Large intestine (tissue), 3 donors: Measurements from ENCODE around the gene PTH1R. TPM values are rescaled to one million over a fixed set of nuclear protein-coding genes. Genes with fewer than 3 reads are reported as not detected.
A peak's percentile ranks its signal among the peaks of the same experiment; 100 is the strongest.

Source experiments
- DNase-seq, 2 donors: peaks; one replicate each; pipeline versions ENCODE4 v3.0.0 to v3.0.0-alpha.2; 2013
- H3K27ac ChIP-seq: one replicate; pipeline ENCODE4 v1.5.1; 2013; ENCODE audit warnings: low read length
- H3K27me3 ChIP-seq: 2 replicates; pipeline ENCODE4 v1.6.1; 2013; ENCODE audit warnings: low read length; ENCODE audit not compliant: control insufficient read depth, insufficient read depth
- H3K36me3 ChIP-seq: 2 replicates; pipeline ENCODE4 v1.6.1; 2013; ENCODE audit warnings: low read length; ENCODE audit not compliant: control insufficient read depth, insufficient read depth
- H3K4me1 ChIP-seq: one replicate; pipeline ENCODE4 v1.6.1; 2013; ENCODE audit warnings: low read length; ENCODE audit not compliant: control insufficient read depth, insufficient read depth
- H3K4me3 ChIP-seq: one replicate; pipeline ENCODE4 v1.5.1; 2013; ENCODE audit warnings: low read length
- H3K9me3 ChIP-seq: one replicate; pipeline ENCODE4 v1.6.1; 2013; ENCODE audit warnings: mild to moderate bottlenecking, low read depth, low read length, moderate library complexity; ENCODE audit not compliant: control insufficient read depth
- WGBS: methylation state at CpG from one replicate; pipeline ENCODE4 v1.1.5; 2013; ENCODE audit warnings: low lambda C conversion rate; ENCODE audit not compliant: insufficient coverage; 5-methylcytosine and 5-hydroxymethylcytosine counted together
- polyA plus RNA-seq: library from polyadenylated mRNA; unstranded; fragments of 120-200 nt; gene quantifications from one replicate; pipeline ENCODE4 v1.2.1, GENCODE V29; 2013

Gene PTH1R
- polyA plus RNA-seq, 1 donor, result 8.7 TPM

GRCh38 chr3:46947546-46947901 is 70.0 kb downstream of the PTH1R start:
- peaks cover 82% of the 10 kb centered on the region for H3K4me1 ChIP-seq
- H3K36me3 ChIP-seq, result peaks cover 3% of the 10 kb centered on the region
- H3K4me3 ChIP-seq, result no peak overlapping the region
- H3K27me3 ChIP-seq, result no peaks in the 10 kb centered on the region
- DNase-seq, result no peak
- peak overlapping the region; percentile 93 for H3K27ac ChIP-seq
- WGBS, result no CpG with 5 or more reads among the region's 4 CpGs
- H3K9me3 ChIP-seq, result no peaks in the 10 kb centered on the region

GRCh38 chr3:46947981-46948791 is 70.7 kb downstream of the PTH1R start:
- Histone ChIP-seq H3K4me1 (peaks cover 75% of the 10 kb centered on the region), H3K4me3 (no peak overlapping the region), H3K27ac (peak overlapping the region; percentile 93), H3K27me3 (no peaks in the 10 kb centered on the region), H3K9me3 (no peaks in the 10 kb centered on the region), H3K36me3 (peaks cover 3% of the 10 kb centered on the region)
- WGBS, result 24% methylated on average over 4 of the region's 19 CpGs
- peak; percentile 93 to 98 for DNase-seq

GRCh38 chr3:46948830-46949671 is 71.5 kb downstream of the PTH1R start:
- no peaks in the 10 kb centered on the region for H3K9me3 ChIP-seq
- no CpG with 5 or more reads among the region's 6 CpGs for WGBS
- H3K27me3 ChIP-seq, result no peaks in the 10 kb centered on the region
- peaks cover 3% of the 10 kb centered on the region for H3K36me3 ChIP-seq
- peak; percentile 73 to 88 for DNase-seq
- peaks cover 68% of the 10 kb centered on the region for H3K4me1 ChIP-seq
- H3K4me3 ChIP-seq, result no peak overlapping the region
- peak overlapping the region; percentile 93 for H3K27ac ChIP-seq

- peaks cover 56% of the 10 kb centered on the region for H3K4me1 ChIP-seq
- no CpG with 5 or more reads among the region's 2 CpGs for WGBS
- H3K27me3 ChIP-seq, result no peaks in the 10 kb centered on the region
- H3K4me3 ChIP-seq, result no peak overlapping the region
- no peak for DNase-seq
- no peaks in the 10 kb centered on the region for H3K9me3 ChIP-seq
- peaks cover 3% of the 10 kb centered on the region for H3K36me3 ChIP-seq
- H3K27ac ChIP-seq, result no peak overlapping the region
Observed at GRCh38 chr3:46950177-46950576, 72.7 kb downstream of the PTH1R start.

- Histone ChIP-seq H3K27ac (no peak overlapping the region), H3K27me3 (no peaks in the 10 kb centered on the region), H3K36me3 (peaks cover 1% of the 10 kb centered on the region), H3K4me1 (peaks cover 55% of the 10 kb centered on the region), H3K4me3 (no peak overlapping the region), H3K9me3 (no peaks in the 10 kb centered on the region)
- no peak for DNase-seq
- WGBS, result 58% methylated on average over 3 of the region's 7 CpGs
Observed at GRCh38 chr3:46950650-46951241, 73.2 kb downstream of the PTH1R start.

GRCh38 chr3:46952813-46953212 is 75.3 kb downstream of the PTH1R start:
- Histone ChIP-seq H3K4me3 (no peak overlapping the region), H3K4me1 (peaks cover 55% of the 10 kb centered on the region), H3K27me3 (no peaks in the 10 kb centered on the region), H3K27ac (no peak overlapping the region), H3K9me3 (no peaks in the 10 kb centered on the region), H3K36me3 (no peaks in the 10 kb centered on the region)
- no peak for DNase-seq
- WGBS, result no CpG with 5 or more reads among the region's 2 CpGs

Other genes starting within 250 kb of the PTH1R start
- gene ALS2CL, start 184.0 kb upstream of the PTH1R start, polyA plus RNA-seq, result 30.8 TPM
- gene TMIE, start 176.3 kb upstream of the PTH1R start, polyA plus RNA-seq, result 0.78 TPM
- 3.1 TPM for gene PRSS50, start 159.9 kb upstream of the PTH1R start, polyA plus RNA-seq
- 6.7 TPM for gene MYL3, start 14.3 kb upstream of the PTH1R start, polyA plus RNA-seq
- gene CCDC12, start 99.0 kb downstream of the PTH1R start, polyA plus RNA-seq, result 57.3 TPM
- 40.8 TPM for gene NBEAL2, start 101.9 kb downstream of the PTH1R start, polyA plus RNA-seq